Mucosa of descending colon (tissue), 3 donors: Measurements from ENCODE around the gene ARHGEF16. TPM values are rescaled to one million over a fixed set of nuclear protein-coding genes. Genes with fewer than 3 reads are reported as not detected.

Source experiments
- ATAC-seq: fragments of 200-7000 bp; cut with Tn5 transposase; one replicate; pipeline ENCODE4 v1.9.1; 2020; ENCODE audit warnings: mild to moderate bottlenecking, moderate library complexity
- DNase-seq, 3 donors: peaks; one replicate each; pipeline ENCODE4 v3.0.0-alpha.2; 2020
- H3K36me3 ChIP-seq: fragments of 200-600 bp; one replicate; pipeline ENCODE4 v1.8.0; 2021; ENCODE audit warnings: low read depth, mild to moderate bottlenecking
- H3K4me1 ChIP-seq: fragments of 200-600 bp; one replicate; pipeline ENCODE4 v1.8.0; 2021; ENCODE audit warnings: low read depth, mild to moderate bottlenecking
- H3K4me3 ChIP-seq: fragments of 200-600 bp; one replicate; pipeline ENCODE4 v1.8.0; 2021; ENCODE audit warnings: mild to moderate bottlenecking
- H3K9me3 ChIP-seq: fragments of 200-600 bp; one replicate; pipeline ENCODE4 v1.8.0; 2021; ENCODE audit warnings: mild to moderate bottlenecking
- CTCF ChIP-seq: fragments of 200-600 bp; IDR thresholded peaks from one replicate; pipeline ENCODE4 v1.8.0; 2022; ENCODE audit warnings: antibody characterized with exemption, mild to moderate bottlenecking
- intact Hi-C, 2 donors: fragments of 100-400 bp; cut with DNase I in 1 of 2; cut with micrococcal nuclease in 1 of 2; formaldehyde crosslinking; loops; one replicate each; pipeline versions ENCODE4 v1.11.0 to v1.11.1; 2022; cut with DNase I, micrococcal nuclease
- total RNA-seq, 3 donors: library from RNA; stranded (reverse); fragmentation: NEBNext Ultra II Directional in 2 of 3; extraction: Animal tissue kit (Norgen Biotek cat#: 25700) in 2 of 3; gene quantifications; one replicate each; pipeline versions ENCODE4 v1.2.1 to v1.2.4, GENCODE V29; 2021 to 2023
- donor health status: DM: no; HTN: no; CAD: no; lungs with moderate emphysema.
- donor health status: DM: no; HTN: no; CAD: no.
- donor health status: DM: no; HTN: yes; CAD: no.

ARHGEF16 gene
- total RNA-seq, 3 donors from 2014 or later, result 51.2 to 101 (median 90.2) TPM

DNA sequence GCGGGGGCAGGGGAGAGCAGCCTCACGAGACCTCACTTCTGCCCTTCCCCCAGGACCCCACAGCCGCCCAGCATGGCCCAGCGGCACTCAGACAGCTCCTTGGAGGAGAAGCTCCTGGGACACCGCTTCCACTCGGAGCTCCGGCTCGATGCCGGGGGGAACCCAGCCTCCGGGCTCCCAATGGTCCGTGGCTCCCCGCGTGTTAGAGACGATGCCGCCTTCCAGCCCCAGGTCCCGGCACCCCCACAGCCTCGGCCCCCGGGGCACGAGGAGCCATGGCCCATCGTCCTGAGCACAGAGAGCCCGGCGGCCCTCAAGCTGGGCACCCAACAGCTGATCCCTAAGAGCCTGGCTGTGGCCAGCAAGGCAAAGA, 8.5 kb downstream of the ARHGEF16 start:
- intact Hi-C loops, result no loop called here
- DNase-seq (peak in 2 of 3 donors; percentile 6 to 32), ATAC-seq (no peak)
- Histone ChIP-seq H3K4me1 (peaks cover 32% of the 10 kb centered on the region), H3K36me3 (no peaks in the 10 kb centered on the region), H3K9me3 (no peaks in the 10 kb centered on the region), H3K4me3 (no peak overlapping the region)
- TF ChIP-seq CTCF, result no peak

GRCh38 chr1:3463408-3463863, 9.0 kb downstream of the ARHGEF16 start:
- Histone ChIP-seq H3K4me3 (no peak overlapping the region), H3K4me1 (peaks cover 28% of the 10 kb centered on the region), H3K9me3 (no peaks in the 10 kb centered on the region), H3K36me3 (no peaks in the 10 kb centered on the region)
- DNase-seq (peak in 1 of 3 donors; percentile 17), ATAC-seq (no peak)
- intact Hi-C loops, result no loop called here
- TF ChIP-seq CTCF, result no peak

- ATAC-seq, result no peak
- intact Hi-C loops, result no loop called here
- Histone ChIP-seq H3K9me3 (no peaks in the 10 kb centered on the region), H3K4me3 (no peak overlapping the region), H3K4me1 (peaks cover 21% of the 10 kb centered on the region), H3K36me3 (no peaks in the 10 kb centered on the region)
- no peak for TF ChIP-seq CTCF
- DNase-seq, result peak in 1 of 3 donors; percentile 24
Measured at GRCh38 chr1:3463891-3464648, 9.6 kb downstream of the ARHGEF16 start.

DNA sequence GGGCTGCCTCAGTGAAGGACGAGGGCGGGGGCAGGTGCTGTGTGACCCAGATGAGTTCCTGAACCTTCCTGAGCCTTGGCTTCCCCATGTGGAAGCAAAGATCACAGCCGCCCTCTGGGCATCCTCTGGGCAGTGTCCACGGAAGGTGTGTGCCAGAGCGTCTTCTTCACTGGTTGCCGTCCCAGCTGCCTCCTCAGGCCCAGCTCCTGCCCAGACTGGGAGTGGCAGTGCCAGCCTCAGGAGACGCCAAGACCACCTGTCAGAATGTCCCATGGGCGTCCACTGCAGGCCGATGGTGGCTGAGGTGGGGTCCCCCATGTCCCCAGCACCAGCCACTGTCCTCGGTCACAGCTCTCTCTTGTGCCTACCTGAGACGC, 10.2 kb downstream of the ARHGEF16 start:
- no peak for ATAC-seq
- intact Hi-C loops, result no loop called here
- Histone ChIP-seq H3K9me3 (no peaks in the 10 kb centered on the region), H3K4me1 (peaks cover 17% of the 10 kb centered on the region), H3K4me3 (no peak overlapping the region), H3K36me3 (no peaks in the 10 kb centered on the region)
- no peak for TF ChIP-seq CTCF
- DNase-seq, result no peak

DNA sequence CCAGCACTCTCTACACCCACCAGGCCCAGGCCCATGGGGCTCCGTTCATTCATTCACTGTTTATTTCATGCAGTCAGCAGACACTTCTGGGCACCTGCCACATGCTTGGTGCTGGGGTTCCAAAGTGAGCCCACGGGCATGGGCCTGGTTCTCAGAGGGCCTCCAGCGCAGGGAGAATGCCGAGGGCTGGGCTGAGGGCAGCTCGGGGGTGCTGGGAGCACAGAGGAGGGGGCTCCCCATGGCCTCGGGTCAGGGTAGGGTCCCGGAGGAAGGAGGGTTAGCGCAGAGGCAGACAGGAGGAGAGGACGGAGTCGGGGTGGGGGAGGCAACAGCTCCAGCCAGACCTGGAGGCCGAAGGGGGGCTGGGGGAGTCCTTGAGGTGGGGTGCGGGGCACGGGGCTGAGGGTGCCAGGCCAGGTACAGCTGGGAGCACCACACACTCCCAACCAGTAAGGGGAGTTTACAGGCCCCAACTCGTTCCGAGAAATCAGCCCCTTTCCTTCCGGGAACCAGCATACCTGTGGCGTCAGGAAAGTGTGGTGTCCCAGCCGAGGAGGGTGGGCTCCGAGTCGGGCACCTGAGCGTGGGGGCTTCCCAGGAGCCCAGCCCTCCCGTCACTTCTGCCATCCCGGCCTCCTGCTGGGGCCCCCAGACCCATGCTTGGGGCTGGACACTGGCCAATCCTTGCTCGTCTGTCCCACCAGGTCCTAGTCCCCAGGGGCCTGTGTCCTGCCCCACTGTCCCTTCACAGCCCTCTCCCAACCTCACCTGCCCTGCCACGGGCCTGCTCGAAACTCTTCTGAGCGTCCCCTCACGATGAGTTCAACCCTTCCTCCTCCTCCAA, 10.8 kb downstream of the ARHGEF16 start:
- ATAC-seq (no peak), DNase-seq (peak in 1 of 3 donors; percentile 27)
- Histone ChIP-seq H3K4me1 (peaks cover 11% of the 10 kb centered on the region), H3K4me3 (no peak overlapping the region), H3K9me3 (no peaks in the 10 kb centered on the region), H3K36me3 (no peaks in the 10 kb centered on the region)
- no peak for TF ChIP-seq CTCF
- intact Hi-C loops, result no loop called here
